HEK293 (cell line): ENCODE results near the gene BTBD8.
A peak's percentile ranks its signal among the peaks of the same experiment; 100 is the strongest.

Experiments used
- CTCF ChIA-PET: fragments of 350-600 bp; formaldehyde crosslinking; extraction: SDS; loops from one replicate; lab custom pipeline; 2021; ENCODE audit warnings: antibody characterized with exemption; lab: Yijun Ruan, JAX
- POLR2A ChIA-PET: fragments of 300-600 bp; formaldehyde crosslinking; extraction: SDS; loops from one replicate; lab custom pipeline; 2020; ENCODE audit warnings: antibody characterized with exemption, inconsistent platforms; lab: Yijun Ruan, JAX
- H3K27ac ChIP-seq: fragments of 200-500 bp; sonication (Bioruptor generic); 2 replicates; pipeline ENCODE4 v1.5.1; 2014; ENCODE audit warnings: low read depth, low read length, control low read depth, inconsistent platforms; ENCODE audit errors: extremely low read depth
- H3K36me3 ChIP-seq, 2 experiments: fragments of 200-500 bp in 1 of 2; sonication (Bioruptor generic) in 1 of 2; 1 replicate in 1 of 2; 2 replicates in 1 of 2; pipeline ENCODE4 v1.5.1; 2014 to 2017; ENCODE audit warnings: inconsistent platforms in 2 of 2, low read length in 2 of 2; ENCODE audit not compliant: control insufficient read depth in 2 of 2, insufficient read depth in 1 of 2
- H3K4me1 ChIP-seq: fragments of 200-500 bp; sonication (Bioruptor generic); 2 replicates; pipeline ENCODE4 v1.5.1; 2014; ENCODE audit warnings: mild to moderate bottlenecking, low read length, inconsistent platforms; ENCODE audit not compliant: control insufficient read depth, insufficient read depth
- H3K4me3 ChIP-seq: 2 replicates; pipeline ENCODE4 v1.5.1; 2011; ENCODE audit warnings: low read depth, mild to moderate bottlenecking, control low read depth, low read length, moderate library complexity
- H3K9me3 ChIP-seq: fragments of 200-500 bp; sonication (Bioruptor generic); 2 replicates; pipeline ENCODE4 v1.5.1; 2014; ENCODE audit warnings: low read depth, low read length, inconsistent platforms; ENCODE audit not compliant: control insufficient read depth, insufficient read depth
- FEZF1 ChIP-seq: fragments of 450-650 bp; formaldehyde crosslinking; IDR thresholded peaks from 2 replicates; pipeline ENCODE4 v1.5.1; 2016; ENCODE audit warnings: missing biosample characterization, missing genetic modification characterization
- GLIS2 ChIP-seq: fragments of 450-650 bp; formaldehyde crosslinking; IDR thresholded peaks from 2 replicates; pipeline ENCODE4 v1.5.1; 2016; ENCODE audit warnings: missing biosample characterization, missing genetic modification characterization
- OSR2 ChIP-seq: fragments of 450-650 bp; formaldehyde crosslinking; IDR thresholded peaks from 2 replicates; pipeline ENCODE4 v1.5.1; 2016; ENCODE audit warnings: missing biosample characterization, missing genetic modification characterization
- OVOL3 ChIP-seq: fragments of 450-650 bp; formaldehyde crosslinking; IDR thresholded peaks from 2 replicates; pipeline ENCODE4 v1.5.1; 2016; ENCODE audit warnings: missing biosample characterization, missing genetic modification characterization
- REPIN1 ChIP-seq: fragments of 450-650 bp; formaldehyde crosslinking; IDR thresholded peaks from 2 replicates; pipeline ENCODE4 v1.5.1; 2017; ENCODE audit warnings: missing biosample characterization, missing genetic modification characterization, low read depth
- TCF7L2 ChIP-seq: IDR thresholded peaks from 2 replicates; pipeline ENCODE4 v1.6.1; 2011; ENCODE audit warnings: low read depth, mild to moderate bottlenecking, inconsistent platforms, low read length, moderate library complexity, borderline replicate concordance
- ZEB2 ChIP-seq: fragments of 450-650 bp; formaldehyde crosslinking; IDR thresholded peaks from 2 replicates; pipeline ENCODE4 v1.5.1; 2016; ENCODE audit warnings: missing biosample characterization, missing genetic modification characterization
- ZNF140 ChIP-seq: fragments of 450-650 bp; formaldehyde crosslinking; IDR thresholded peaks from 2 replicates; pipeline ENCODE4 v1.5.1; 2016; ENCODE audit warnings: missing biosample characterization, missing genetic modification characterization
- ZNF302 ChIP-seq: fragments of 450-650 bp; formaldehyde crosslinking; IDR thresholded peaks from 2 replicates; pipeline ENCODE4 v1.5.1; 2016; ENCODE audit warnings: missing biosample characterization, missing genetic modification characterization, low read depth
- ZNF354C ChIP-seq: fragments of 450-650 bp; formaldehyde crosslinking; IDR thresholded peaks from 2 replicates; pipeline ENCODE4 v1.5.1; 2016; ENCODE audit warnings: missing biosample characterization, missing genetic modification characterization, low read depth, borderline replicate concordance
- ZNF529 ChIP-seq: fragments of 450-650 bp; formaldehyde crosslinking; IDR thresholded peaks from 2 replicates; pipeline ENCODE4 v1.5.1; 2017; ENCODE audit warnings: missing genetic modification characterization, missing biosample characterization; ENCODE audit not compliant: insufficient replicate concordance
- ZNF558 ChIP-seq: fragments of 450-650 bp; formaldehyde crosslinking; IDR thresholded peaks from 2 replicates; pipeline ENCODE4 v1.5.1; 2016; ENCODE audit warnings: missing biosample characterization, missing genetic modification characterization
- ZNF560 ChIP-seq: fragments of 450-650 bp; formaldehyde crosslinking; IDR thresholded peaks from 2 replicates; pipeline ENCODE4 v1.5.1; 2017; ENCODE audit warnings: missing biosample characterization, missing genetic modification characterization, borderline replicate concordance
- ZNF658 ChIP-seq: fragments of 450-650 bp; formaldehyde crosslinking; IDR thresholded peaks from 2 replicates; pipeline ENCODE4; 2016; ENCODE audit warnings: missing biosample characterization, missing genetic modification characterization
- TF ChIP-seq, protein P1 (sequence below): fragments of 450-650 bp; IDR thresholded peaks from 2 replicates; pipeline ENCODE4 v1.5.1; 2018; ENCODE audit warnings: missing biosample characterization, mild to moderate bottlenecking, missing genetic modification characterization
- TF ChIP-seq, protein P2 (sequence below): fragments of 450-650 bp; formaldehyde crosslinking; IDR thresholded peaks from 2 replicates; pipeline ENCODE4 v1.5.1; 2016; ENCODE audit warnings: missing biosample characterization, missing genetic modification characterization
- TF ChIP-seq, protein P3 (sequence below): fragments of 450-650 bp; formaldehyde crosslinking; IDR thresholded peaks from 2 replicates; pipeline ENCODE4 v1.5.1; 2016; ENCODE audit warnings: missing biosample characterization, missing genetic modification characterization

Gene BTBD8

DNA sequence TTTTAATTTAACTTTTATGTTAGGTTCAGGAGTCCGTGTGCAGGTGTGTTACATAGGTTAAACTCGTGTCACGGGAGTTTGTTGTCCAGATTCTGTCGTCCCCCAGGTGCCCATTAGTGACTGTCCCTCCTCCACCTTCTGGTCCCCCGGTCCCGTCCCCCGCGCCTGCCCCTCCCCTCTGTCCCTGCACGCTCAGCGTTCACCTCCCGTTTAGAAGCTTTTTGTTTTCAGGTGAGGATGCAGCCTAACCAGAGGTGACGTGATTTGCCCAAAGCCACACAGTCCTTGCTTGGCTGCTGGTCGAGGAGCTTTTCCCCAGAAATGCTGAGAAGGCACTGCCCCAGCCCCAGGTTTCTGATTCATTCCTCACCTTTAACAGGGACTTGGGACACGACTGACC lies 138.4 kb downstream of the BTBD8 start (continued):
- TF ChIP-seq ZNF354C (tag by site-specific recombination): no peak
- TF ChIP-seq ZNF302 (tag by site-specific recombination): no peak

DNA sequence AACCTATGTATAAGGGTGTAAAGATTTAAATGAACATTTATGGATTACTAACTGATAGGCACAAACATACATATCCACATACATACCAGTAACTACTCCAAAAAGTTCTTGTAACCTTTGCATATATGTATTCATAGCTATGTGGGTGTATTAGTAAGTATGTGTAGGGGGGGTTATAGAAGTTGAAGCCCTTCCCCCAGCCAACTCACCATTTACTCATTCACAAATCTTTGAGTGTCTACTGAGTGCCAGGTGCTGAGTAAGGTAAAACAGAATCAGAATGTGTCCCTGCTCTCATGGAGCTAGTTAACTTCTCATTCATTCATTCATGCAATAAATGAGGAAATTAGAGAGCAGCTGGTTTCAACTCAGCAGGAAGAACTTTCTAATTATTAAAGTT lies 138.9 kb downstream of the BTBD8 start:
- ChIA-PET POLR2A (no interaction called here), CTCF (interaction anchor here (0.6 kb wide), 1 partner anchor 219 kb away, joined by 3 read pairs; no protein-coding TSS in a partner anchor)
- Histone ChIP-seq H3K4me3 (no peak overlapping the region), H3K27ac (no peak overlapping the region), H3K4me1 (no peaks in the 10 kb centered on the region), H3K36me3 (no peaks in the 10 kb centered on the region), H3K9me3 (no peaks in the 10 kb centered on the region)
- TF ChIP-seq, protein P1, sequence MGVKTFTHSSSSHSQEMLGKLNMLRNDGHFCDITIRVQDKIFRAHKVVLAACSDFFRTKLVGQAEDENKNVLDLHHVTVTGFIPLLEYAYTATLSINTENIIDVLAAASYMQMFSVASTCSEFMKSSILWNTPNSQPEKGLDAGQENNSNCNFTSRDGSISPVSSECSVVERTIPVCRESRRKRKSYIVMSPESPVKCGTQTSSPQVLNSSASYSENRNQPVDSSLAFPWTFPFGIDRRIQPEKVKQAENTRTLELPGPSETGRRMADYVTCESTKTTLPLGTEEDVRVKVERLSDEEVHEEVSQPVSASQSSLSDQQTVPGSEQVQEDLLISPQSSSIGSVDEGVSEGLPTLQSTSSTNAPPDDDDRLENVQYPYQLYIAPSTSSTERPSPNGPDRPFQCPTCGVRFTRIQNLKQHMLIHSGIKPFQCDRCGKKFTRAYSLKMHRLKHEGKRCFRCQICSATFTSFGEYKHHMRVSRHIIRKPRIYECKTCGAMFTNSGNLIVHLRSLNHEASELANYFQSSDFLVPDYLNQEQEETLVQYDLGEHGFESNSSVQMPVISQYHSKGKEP (tag by site-specific recombination): no peak
- TF ChIP-seq ZNF558 (tag by site-specific recombination) (peak; percentile 72), TCF7L2 (no peak), ZNF658 (tag by site-specific recombination) (no peak), ZNF140 (no peak)

DNA sequence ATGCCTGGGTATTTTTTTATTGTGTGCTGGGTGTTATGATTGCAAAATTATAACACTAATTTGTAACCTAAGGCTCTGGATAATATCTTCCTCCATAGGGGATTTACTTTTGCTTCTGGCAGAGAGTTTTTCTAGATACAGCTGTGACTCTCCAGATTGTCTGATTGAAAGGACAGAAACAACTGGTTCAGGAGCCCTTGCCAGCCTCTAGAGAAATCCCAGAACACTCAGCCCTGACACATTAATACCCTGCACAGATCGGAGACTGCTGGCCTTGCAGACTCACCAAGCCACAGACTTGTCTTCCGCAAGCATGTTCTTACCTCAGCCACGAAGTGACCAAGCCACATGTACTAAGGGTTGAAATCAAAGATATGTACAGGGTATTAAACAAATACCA lies 148.3 kb downstream of the BTBD8 start:
- no peaks in the 10 kb centered on the region for H3K4me1 ChIP-seq
- no peak overlapping the region for H3K4me3 ChIP-seq
- POLR2A ChIA-PET: no interaction called here
- TF ChIP-seq ZNF529 (tag by site-specific recombination) (no peak), ZNF560 (tag by site-specific recombination) (no peak)
- TF ChIP-seq, protein P2, sequence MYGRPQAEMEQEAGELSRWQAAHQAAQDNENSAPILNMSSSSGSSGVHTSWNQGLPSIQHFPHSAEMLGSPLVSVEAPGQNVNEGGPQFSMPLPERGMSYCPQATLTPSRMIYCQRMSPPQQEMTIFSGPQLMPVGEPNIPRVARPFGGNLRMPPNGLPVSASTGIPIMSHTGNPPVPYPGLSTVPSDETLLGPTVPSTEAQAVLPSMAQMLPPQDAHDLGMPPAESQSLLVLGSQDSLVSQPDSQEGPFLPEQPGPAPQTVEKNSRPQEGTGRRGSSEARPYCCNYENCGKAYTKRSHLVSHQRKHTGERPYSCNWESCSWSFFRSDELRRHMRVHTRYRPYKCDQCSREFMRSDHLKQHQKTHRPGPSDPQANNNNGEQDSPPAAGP (tag by site-specific recombination): no peak
- TF ChIP-seq, all 188 proteins: peak for 0
- Histone ChIP-seq H3K27ac (no peak overlapping the region), H3K36me3 (no peaks in the 10 kb centered on the region), H3K9me3 (no peaks in the 10 kb centered on the region)
- CTCF ChIA-PET: interaction anchor here (1.7 kb wide), 1 partner anchor 231 kb away, joined by 4 read pairs; no protein-coding TSS in a partner anchor

DNA sequence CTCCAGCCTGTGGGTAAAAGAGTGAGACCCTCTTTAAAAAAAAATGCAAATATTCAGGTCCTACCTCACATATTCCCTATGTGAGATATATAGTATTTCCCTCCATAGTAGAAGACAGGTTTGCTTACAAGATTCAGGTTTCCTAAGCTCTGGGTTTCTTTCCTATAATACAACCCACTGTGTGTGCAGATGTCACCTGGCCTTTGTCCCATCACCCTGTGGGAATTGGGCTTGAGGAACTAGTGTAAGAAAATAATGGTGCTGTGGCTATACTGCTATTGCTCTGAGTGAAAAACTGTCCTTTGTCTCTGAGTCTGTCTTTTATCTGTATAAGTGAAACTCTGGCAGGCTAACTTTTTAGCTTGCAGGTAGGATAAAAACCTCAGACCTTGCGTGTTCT lies 150.6 kb downstream of the BTBD8 start:
- H3K27ac ChIP-seq: no peak overlapping the region
- ChIA-PET CTCF (no interaction called here), POLR2A (no interaction called here)

More for the DNA sequence above, 150.6 kb downstream of the BTBD8 start:
- TF ChIP-seq ZEB2 (no peak), FEZF1 (no peak), OSR2 (no peak), TCF7L2 (no peak), REPIN1 (tag by site-specific recombination) (no peak), OVOL3 (tag by site-specific recombination) (no peak), GLIS2 (tag by site-specific recombination) (no peak)
- TF ChIP-seq, protein P3, sequence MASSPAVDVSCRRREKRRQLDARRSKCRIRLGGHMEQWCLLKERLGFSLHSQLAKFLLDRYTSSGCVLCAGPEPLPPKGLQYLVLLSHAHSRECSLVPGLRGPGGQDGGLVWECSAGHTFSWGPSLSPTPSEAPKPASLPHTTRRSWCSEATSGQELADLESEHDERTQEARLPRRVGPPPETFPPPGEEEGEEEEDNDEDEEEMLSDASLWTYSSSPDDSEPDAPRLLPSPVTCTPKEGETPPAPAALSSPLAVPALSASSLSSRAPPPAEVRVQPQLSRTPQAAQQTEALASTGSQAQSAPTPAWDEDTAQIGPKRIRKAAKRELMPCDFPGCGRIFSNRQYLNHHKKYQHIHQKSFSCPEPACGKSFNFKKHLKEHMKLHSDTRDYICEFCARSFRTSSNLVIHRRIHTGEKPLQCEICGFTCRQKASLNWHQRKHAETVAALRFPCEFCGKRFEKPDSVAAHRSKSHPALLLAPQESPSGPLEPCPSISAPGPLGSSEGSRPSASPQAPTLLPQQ (tag by site-specific recombination): no peak
- H3K4me1 ChIP-seq: no peaks in the 10 kb centered on the region
- no peaks in the 10 kb centered on the region for H3K36me3 ChIP-seq
- no peak overlapping the region for H3K4me3 ChIP-seq
- no peaks in the 10 kb centered on the region for H3K9me3 ChIP-seq
